Fibroblast of mammary gland (primary cell): ENCODE data around the gene KLHL26.

ENCODE experiments used
- DNase-seq: peaks from one replicate; pipeline ENCODE4 v3.0.0-alpha.2; 2010; ENCODE audit warnings: low read depth
- H3K4me3 ChIP-seq: 2 replicates; pipeline ENCODE4 v1.5.1; 2011; ENCODE audit warnings: low read depth, mild to moderate bottlenecking, low read length, moderate library complexity; ENCODE audit not compliant: control insufficient read depth
- CTCF ChIP-seq: conservative IDR thresholded peaks from 2 replicates; pipeline ENCODE4 v1.5.1; 2011; ENCODE audit warnings: low read depth, low read length, inconsistent platforms; ENCODE audit not compliant: control insufficient read depth, insufficient read depth

Gene KLHL26

GRCh38 chr19:18607226-18608101 is 29.4 kb upstream of the KLHL26 start:
- TF ChIP-seq CTCF, result no peak

GRCh38 chr19:18608102-18608804 is 28.6 kb upstream of the KLHL26 start:
- no peak overlapping the region for H3K4me3 ChIP-seq
- TF ChIP-seq CTCF, result no peak
- DNase-seq, result no peak

More at GRCh38 chr19:18607226-18608101, 29.4 kb upstream of the KLHL26 start:
- H3K4me3 ChIP-seq, result no peak overlapping the region
- no peak for DNase-seq

- no peak for DNase-seq
- TF ChIP-seq CTCF, result no peak
- no peak overlapping the region for H3K4me3 ChIP-seq
Measured at GRCh38 chr19:18608805-18609716, 27.8 kb upstream of the KLHL26 start.

GRCh38 chr19:18609717-18610051 is 27.1 kb upstream of the KLHL26 start:
- H3K4me3 ChIP-seq, result no peak overlapping the region
- DNase-seq, result no peak

GRCh38 chr19:18610245-18610555 is 26.6 kb upstream of the KLHL26 start:
- no peak for DNase-seq
- no peak for TF ChIP-seq CTCF
- H3K4me3 ChIP-seq, result no peak overlapping the region

More at GRCh38 chr19:18609717-18610051, 27.1 kb upstream of the KLHL26 start:
- no peak for TF ChIP-seq CTCF

- no peak for TF ChIP-seq CTCF
- no peak overlapping the region for H3K4me3 ChIP-seq
- DNase-seq, result no peak
Measured at GRCh38 chr19:18610556-18611326, 26.1 kb upstream of the KLHL26 start.
